Urothelium cell line (cell line): ENCODE results near the gene DLAT.
"Not testable (repeated sequence)": the region's sequence is repeated elsewhere in the genome, so short reads cannot be mapped to it uniquely, and the experiment has no call there.

Experiments
- DNase-seq: peaks from one replicate; pipeline ENCODE4 v3.0.0; 2011; ENCODE audit warnings: low spot score, mixed read lengths
- FAIRE-seq: peaks from 2 replicates; lab custom pipeline; 2011; peaks lifted over from hg19 to GRCh38; lab: Jason Lieb, UNC

DLAT gene

GRCh38 chr11:112046647-112047046, 21.4 kb downstream of the DLAT start:
- DNase-seq, FAIRE-seq: not testable (repeated sequence)

- DNase-seq, FAIRE-seq: not testable (repeated sequence)
Observed at GRCh38 chr11:112048256-112048655, 23.0 kb downstream of the DLAT start.

- DNase-seq = no peak
- no peak for FAIRE-seq
Observed at GRCh38 chr11:112049777-112050176, 24.6 kb downstream of the DLAT start.

DNA sequence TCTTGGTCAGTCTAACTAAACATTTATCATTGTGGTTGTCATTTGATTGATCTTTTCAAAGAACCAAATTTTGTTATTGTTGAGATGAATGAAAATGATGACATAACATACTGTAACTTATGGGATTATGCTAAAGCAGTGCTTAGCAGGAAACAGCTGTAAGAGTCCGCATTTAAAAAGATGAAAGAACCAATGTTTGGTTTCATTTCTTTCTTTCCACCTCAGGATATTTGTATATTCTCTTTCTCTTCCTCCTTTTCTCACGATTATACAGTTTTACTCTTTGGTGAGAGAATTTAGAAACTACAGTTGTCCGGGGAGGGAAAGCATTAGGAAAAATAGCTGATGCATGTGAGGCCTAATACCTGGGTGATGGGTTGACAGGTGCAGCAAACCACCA, 25.5 kb downstream of the DLAT start:
- DNase-seq (no peak), FAIRE-seq (no peak)

GRCh38 chr11:112051768-112052167, 26.6 kb downstream of the DLAT start:
- FAIRE-seq (no peak), DNase-seq (no peak)

DNA sequence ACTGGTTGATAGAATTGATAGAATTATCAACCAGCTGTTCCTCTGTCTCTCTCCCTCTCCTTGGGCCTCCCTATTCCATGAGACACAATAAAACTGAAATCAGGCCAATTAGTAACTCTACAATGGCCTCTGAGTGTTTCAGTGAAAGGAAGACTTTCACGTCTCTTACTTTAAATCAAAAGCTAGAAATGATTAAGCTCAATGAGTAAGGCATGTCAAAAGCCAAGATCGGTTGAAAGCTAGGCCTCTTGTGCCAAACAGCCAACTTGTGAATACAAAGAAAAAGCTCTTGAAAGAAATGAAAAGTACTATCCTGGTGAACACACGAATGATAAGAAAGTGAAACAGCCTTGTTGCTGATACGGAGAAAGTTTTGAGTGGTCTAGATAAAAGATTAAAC, 32.0 kb downstream of the DLAT start:
- FAIRE-seq = no peak
- no peak for DNase-seq

GRCh38 chr11:112058103-112058502, 32.9 kb downstream of the DLAT start:
- FAIRE-seq (no peak), DNase-seq (no peak)

- no peak for FAIRE-seq
- no peak for DNase-seq
Observed at GRCh38 chr11:112062923-112063322, 37.7 kb downstream of the DLAT start.

- FAIRE-seq = peak; percentile 66
- peak; percentile 88 for DNase-seq
Observed at GRCh38 chr11:112073941-112074811, 49.0 kb downstream of the DLAT start, which contains the start of the genes NKAPD1 and PIH1D2. Gene NKAPD1 (plus strand): TSS chr11:112074299. CDS start chr11:112075575, 1,276 bp downstream. Gene PIH1D2 (minus strand): TSS chr11:112074017. CDS start chr11:112073174, 843 bp downstream.

GRCh38 chr11:112082729-112083128, 57.5 kb downstream of the DLAT start:
- FAIRE-seq (no peak), DNase-seq (no peak)

- no peak for FAIRE-seq
- peak; percentile 52 for DNase-seq
Observed at GRCh38 chr11:112085822-112086421, 60.7 kb downstream of the DLAT start.

DNA sequence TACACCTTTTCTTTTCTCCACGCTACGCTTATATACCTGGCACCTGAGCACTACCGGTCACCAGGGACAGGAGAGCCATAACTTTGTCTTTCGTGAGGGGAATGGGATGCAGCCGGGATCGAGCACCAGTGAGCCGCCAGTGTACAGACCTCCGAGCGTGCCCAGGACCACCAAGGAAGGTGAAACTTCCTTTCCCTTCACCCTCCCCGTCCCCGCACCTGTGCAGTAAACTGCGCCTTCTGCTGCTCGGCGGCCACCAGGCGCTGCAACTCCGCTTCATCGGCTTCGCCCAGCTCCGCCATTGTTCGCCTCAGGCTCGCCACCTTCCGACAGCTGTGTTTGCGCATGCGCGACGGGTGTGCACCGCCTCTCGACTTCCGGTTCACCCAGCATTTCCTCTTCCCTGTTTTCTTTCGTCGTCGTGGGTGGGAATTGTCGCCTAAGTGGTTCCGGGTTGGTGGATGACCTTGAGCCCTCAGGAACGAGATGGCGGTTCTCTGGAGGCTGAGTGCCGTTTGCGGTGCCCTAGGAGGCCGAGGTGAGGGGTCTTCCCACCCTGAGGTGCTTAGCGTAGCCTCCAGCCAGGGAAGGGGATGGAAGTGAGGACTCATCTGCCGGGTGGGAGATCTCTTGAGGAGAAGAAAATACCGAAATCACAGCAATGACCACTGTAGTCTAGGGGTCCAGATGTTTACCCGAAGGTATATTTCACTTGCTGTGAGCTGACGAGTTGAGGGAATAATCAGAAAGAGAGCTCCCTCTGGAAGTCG, 61.4 kb downstream of the DLAT start, which contains the start of the genes SDHD and TIMM8B:
SDHD (plus strand) TSS at position 452 of the 770 bp plus-strand sequence; CDS start at position 487, 35 bp downstream.
TIMM8B (minus strand) TSS at position 335 of the 770 bp plus-strand sequence; CDS start at position 302, 33 bp downstream.
- DNase-seq (peak; percentile 99), FAIRE-seq (peak; percentile 88)

- no peak for DNase-seq
- FAIRE-seq = no peak
Observed at GRCh38 chr11:112087212-112087611, 62.0 kb downstream of the DLAT start.

DNA sequence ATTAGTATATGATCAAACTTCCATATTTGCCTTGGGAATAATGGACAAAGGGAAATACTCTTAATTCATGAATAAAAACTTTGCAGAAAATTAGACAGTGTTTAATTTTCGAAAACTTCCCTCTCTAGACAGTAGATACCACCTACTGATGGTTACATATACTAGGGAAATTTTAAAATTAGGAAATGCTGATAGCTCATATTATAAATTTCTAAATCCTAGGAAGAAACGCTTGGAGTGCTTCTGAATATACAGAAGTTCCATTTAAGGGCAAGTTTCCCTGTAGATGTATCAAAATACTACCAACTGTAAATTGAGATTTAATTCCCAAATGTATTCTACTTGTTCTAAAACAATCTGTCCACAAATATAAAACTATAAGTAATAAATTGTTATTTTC, 70.1 kb downstream of the DLAT start:
- not testable (repeated sequence) for DNase-seq, FAIRE-seq

GRCh38 chr11:112096194-112096593, 71.0 kb downstream of the DLAT start:
- FAIRE-seq (no peak), DNase-seq (no peak)

DNA sequence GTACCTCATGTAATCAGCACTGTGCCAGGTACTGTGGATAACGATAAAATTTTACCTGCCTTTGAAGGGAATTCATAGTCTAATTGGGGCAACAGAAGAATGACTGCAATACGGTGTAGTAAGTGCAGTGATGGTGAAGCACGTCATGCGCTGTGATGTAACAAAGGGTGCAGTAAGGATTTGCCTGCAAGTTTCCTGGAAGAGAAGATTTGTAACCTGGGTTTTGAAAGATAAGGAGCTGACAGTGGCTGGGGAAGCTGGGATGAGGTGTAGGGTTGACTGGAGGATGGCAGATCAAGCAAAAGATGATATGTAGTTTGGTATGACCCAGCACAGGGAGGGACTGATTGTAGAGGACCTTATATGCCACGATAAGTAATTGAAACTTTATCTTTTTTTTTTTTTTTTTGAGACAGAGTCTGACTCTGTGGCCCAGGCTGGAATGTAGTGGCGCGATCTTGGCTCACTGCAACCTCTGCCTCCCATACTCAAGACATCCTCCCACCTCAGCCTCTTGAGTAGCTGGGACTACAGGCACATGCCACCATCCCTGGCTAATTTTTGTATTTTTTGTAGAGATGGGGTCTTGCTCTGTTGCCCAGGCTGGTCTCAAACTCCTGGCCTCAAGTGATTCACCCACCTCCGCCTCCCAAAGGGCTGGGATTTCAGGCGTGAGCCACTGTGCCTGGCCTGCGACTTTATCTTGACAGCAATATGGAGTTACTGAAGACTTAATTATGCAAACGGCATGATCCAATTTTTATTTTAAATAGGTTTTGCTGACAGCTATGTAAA, 72.7 kb downstream of the DLAT start:
- FAIRE-seq = no peak
- no peak for DNase-seq

DNA sequence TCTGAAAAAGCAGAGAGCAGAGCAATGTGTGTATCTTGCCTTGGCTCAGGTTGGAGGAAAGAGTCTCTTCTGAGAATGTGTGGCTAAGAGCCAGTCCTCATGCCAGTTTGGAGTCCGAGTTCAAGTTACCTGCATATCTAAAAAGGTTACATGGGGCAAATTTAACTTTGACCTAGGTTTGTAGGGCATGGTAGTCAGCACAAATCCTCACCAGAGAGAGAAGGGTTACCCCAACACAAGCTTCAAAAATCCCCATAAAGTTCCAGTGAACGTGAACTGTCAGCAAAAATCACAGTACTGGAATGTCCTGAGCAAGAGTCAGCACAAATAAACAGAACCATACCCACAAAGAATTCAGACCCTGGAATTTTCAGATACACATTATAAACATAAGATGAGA, 75.3 kb downstream of the DLAT start:
- DNase-seq = no peak
- FAIRE-seq = no peak

GRCh38 chr11:112103446-112103845, 78.2 kb downstream of the DLAT start:
- DNase-seq = no peak
- FAIRE-seq = no peak

GRCh38 chr11:112106070-112106469, 80.9 kb downstream of the DLAT start:
- FAIRE-seq = no peak
- no peak for DNase-seq
